ENCODE measurements around the gene NENF. TPM values are rescaled to one million over a fixed set of nuclear protein-coding genes. Genes with fewer than 3 reads are reported as not detected.
"Not testable (repeated sequence)": the region's sequence is repeated elsewhere in the genome, so short reads cannot be mapped to it uniquely, and the experiment has no call there.

Gene NENF
- 100 to 1,000 TPM in 1 of 4 donors, 10 to 100 TPM in 3; 42.8 to 113 (median 75.7) TPM for total RNA-seq

DNA sequence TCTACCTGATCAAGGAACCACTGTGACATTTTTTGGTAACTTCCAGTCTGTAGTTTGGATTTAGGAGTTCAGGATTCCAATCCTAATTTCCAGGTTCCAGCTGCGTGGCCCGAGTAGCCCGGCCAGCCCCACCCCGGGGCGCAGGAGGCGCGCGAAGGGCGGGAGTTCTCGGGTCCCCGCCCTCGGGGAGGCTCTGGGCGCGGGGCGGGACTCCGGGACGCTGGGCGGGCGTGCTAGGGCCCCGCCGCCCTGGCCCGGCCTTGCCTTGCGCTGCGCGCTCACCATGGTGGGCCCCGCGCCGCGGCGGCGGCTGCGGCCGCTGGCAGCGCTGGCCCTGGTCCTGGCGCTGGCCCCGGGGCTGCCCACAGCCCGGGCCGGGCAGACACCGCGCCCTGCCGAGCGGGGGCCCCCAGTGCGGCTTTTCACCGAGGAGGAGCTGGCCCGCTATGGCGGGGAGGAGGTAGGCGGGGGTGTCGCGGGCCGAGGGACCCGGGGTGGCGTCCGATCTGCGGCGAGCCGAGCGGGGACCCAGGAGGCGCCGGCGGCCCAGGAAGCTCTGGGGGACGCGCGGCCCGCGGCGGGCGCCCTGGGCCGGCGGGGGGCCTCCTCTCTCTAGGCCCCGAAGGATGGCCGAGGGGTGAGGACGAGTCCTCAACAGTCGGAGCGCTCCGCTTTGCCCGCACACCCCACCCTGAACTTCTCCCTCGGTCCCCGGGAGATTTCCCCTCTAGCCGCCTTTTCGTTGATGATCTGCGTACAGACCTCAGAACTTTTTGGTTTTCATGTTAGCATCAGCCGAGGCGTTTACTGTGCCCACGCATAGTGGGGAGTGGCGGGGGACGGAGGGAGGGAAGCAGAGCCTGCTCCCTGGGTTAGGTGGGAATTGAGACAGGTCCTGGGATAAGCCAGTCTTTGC lies at the start of gene NENF:
NENF (plus strand) TSS at position 260 of the 916 bp plus-strand sequence; CDS start at position 284, 24 bp downstream.
- peaks cover 0 to 43% (median 11%) of the 10 kb centered on the region in 3 donors for H3K4me1 ChIP-seq
- H3K27ac ChIP-seq, result peak within 1 kb of the TSS; percentile 88 to 95 (median 91)
- TF ChIP-seq EP300 (IDR thresholded peaks at IDR 0.05), result no peak
- TF ChIP-seq POLR2AphosphoS5 (IDR thresholded peaks at IDR 0.05), result peak; percentile 62
- TF ChIP-seq POLR2A (IDR thresholded peaks at IDR 0.05), result peak; percentile 75 to 91
- WGBS, 2 donors (ENCODE audit: low coverage in 1 of 2), result 0% methylated on average over 4 to 11 of the region's 86 CpGs
- ATAC-seq, result peak; percentile 99
- H3K4me3 ChIP-seq, result peak within 1 kb of the TSS; percentile 89 to 91
- no peaks in the 10 kb centered on the region for H3K27me3 ChIP-seq
- no peaks in the 10 kb centered on the region for H3K9me3 ChIP-seq
- no peaks in the 10 kb centered on the region for H3K36me3 ChIP-seq

- no peak for ATAC-seq
- H3K27me3 ChIP-seq, result no peaks in the 10 kb centered on the region
- peaks cover 0 to 47% of the 10 kb centered on the region in 2 donors for H3K36me3 ChIP-seq
- H3K9me3 ChIP-seq, result peaks cover 0 to 8% (median 0%) of the 10 kb centered on the region in 3 donors
- H3K4me1 ChIP-seq, result no peaks in the 10 kb centered on the region
- H3K27ac ChIP-seq, result no peak overlapping the region
- no peak overlapping the region for H3K4me3 ChIP-seq
- no CpG with 5 or more reads among the region's 1 CpG for WGBS, 2 donors (ENCODE audit: low coverage in 1 of 2)
- TF ChIP-seq, protein P1, sequence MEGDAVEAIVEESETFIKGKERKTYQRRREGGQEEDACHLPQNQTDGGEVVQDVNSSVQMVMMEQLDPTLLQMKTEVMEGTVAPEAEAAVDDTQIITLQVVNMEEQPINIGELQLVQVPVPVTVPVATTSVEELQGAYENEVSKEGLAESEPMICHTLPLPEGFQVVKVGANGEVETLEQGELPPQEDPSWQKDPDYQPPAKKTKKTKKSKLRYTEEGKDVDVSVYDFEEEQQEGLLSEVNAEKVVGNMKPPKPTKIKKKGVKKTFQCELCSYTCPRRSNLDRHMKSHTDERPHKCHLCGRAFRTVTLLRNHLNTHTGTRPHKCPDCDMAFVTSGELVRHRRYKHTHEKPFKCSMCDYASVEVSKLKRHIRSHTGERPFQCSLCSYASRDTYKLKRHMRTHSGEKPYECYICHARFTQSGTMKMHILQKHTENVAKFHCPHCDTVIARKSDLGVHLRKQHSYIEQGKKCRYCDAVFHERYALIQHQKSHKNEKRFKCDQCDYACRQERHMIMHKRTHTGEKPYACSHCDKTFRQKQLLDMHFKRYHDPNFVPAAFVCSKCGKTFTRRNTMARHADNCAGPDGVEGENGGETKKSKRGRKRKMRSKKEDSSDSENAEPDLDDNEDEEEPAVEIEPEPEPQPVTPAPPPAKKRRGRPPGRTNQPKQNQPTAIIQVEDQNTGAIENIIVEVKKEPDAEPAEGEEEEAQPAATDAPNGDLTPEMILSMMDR (IDR thresholded peaks at IDR 0.05), result no peak
- no peak for TF ChIP-seq EP300 (IDR thresholded peaks at IDR 0.05)
- no peak for TF ChIP-seq POLR2AphosphoS5 (IDR thresholded peaks at IDR 0.05)
These were observed 46.7 kb upstream of the NENF start for GRCh38 chr1:212386029-212386428.

DNA sequence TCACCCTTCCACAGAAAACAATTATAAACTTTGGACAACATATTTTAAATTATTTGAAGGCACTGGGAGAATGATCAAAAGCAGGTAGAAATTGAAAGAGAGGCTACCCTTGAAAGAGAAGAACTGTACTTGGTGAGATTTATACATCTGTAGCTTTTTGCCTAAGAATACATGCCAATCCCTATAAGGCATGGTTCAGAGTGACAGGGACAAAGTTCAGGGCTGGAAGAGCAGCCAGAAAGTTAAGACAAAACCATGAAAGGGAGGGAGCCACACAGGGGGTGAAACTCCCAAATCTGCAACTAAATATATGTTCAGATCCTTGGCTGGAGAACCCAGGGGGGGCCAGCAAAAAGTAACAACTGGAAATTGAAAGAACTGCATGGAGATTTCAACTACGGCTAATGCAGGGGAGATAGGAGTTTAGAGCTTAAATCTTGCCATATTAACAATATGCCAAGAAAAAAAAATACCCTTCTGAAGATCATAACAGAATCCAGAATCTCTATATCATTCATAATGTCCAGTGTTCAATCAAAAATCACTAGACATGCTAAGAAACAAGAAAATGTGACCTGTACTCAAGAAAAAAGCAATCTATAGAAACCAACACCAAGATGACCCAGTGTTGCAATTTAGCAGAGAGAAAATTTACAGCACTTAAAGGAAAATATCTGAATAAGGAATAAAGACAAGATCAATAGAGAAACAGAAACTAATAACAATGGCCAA lies 43.6 kb upstream of the NENF start:
- no peak overlapping the region for H3K4me3 ChIP-seq
- no peaks in the 10 kb centered on the region for H3K27me3 ChIP-seq
- TF ChIP-seq, protein P1 (IDR thresholded peaks at IDR 0.05), result no peak
- TF ChIP-seq POLR2AphosphoS5 (IDR thresholded peaks at IDR 0.05) (no peak), POLR2A (IDR thresholded peaks at IDR 0.05) (no peak), EP300 (IDR thresholded peaks at IDR 0.05) (no peak)
- H3K9me3 ChIP-seq, result peaks cover 0 to 9% (median 0%) of the 10 kb centered on the region in 3 donors
- WGBS, 2 donors (ENCODE audit: low coverage in 1 of 2), result 100% methylated on average over 1 of the region's 1 CpG
- no peak overlapping the region for H3K27ac ChIP-seq
- no peak for ATAC-seq
- H3K36me3 ChIP-seq, result peaks cover 0 to 29% of the 10 kb centered on the region in 2 donors
- H3K4me1 ChIP-seq, result no peaks in the 10 kb centered on the region

DNA sequence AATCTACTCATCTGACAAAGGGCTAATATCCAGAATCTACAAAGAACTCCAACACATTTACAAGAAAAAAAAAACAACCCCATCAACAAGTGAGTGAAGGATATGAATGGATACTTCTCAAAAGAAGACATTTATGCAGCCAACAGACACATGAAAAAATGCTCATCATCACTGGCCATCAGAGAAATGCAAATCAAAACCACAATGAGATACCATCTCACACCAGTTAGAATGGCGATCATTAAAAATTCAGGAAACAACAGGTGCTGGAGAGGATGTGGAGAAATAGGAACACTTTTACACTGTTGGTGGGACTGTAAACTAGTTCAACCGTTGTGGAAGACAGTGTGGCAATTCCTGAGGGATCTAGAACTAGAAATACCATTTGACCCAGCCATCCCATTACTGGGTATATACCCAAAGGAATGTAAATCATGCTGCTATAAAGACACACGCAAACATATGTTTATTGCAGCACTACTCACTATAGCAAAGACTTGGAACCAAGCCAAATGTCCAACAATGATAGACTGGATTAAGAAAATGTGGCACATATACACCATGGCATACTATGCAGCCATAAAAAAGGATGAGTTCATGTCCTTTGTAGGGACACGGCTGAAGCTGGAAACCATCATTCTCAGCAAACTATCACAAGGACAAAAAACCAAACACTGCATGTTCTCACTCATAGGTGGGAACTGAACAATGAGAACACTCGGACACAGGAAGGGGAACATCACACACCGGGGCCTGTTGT lies 36.9 kb upstream of the NENF start:
- H3K27me3 ChIP-seq, H3K27ac ChIP-seq, H3K4me1 ChIP-seq, H3K36me3 ChIP-seq, ATAC-seq, H3K4me3 ChIP-seq: not testable (repeated sequence)
- peaks cover 0 to 22% (median 0%) of the 10 kb centered on the region in 3 donors for H3K9me3 ChIP-seq
- WGBS, 2 donors (ENCODE audit: low coverage in 1 of 2), result 91 to 100% methylated on average over 2 to 6 of the region's 6 CpGs

DNA sequence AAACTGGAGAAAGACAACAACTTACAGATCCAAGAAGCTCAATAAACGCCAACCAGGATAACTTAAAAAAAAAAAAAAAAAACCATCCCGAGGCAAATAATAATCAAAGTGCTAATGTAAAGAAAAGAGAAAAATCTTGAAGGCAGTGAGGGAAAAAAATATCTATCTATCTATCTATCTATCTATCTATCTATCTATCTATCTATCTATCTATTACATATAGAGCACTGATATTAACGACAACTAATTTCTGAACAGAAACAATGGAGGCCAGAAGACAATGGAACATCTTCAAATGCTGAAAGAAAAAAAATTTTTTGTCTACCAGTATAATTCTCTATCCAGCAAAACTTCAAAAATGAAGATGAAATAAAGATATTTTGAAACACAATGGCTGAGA lies 36.1 kb upstream of the NENF start:
- H3K9me3 ChIP-seq, result peaks cover 0 to 19% (median 0%) of the 10 kb centered on the region in 3 donors
- WGBS, 2 donors (ENCODE audit: low coverage in 1 of 2), result 98 to 100% methylated on average over 1 to 3 of the region's 3 CpGs
- no peaks in the 10 kb centered on the region for H3K36me3 ChIP-seq
- H3K27ac ChIP-seq, result no peak overlapping the region
- TF ChIP-seq EP300 (IDR thresholded peaks at IDR 0.05) (no peak), POLR2A (IDR thresholded peaks at IDR 0.05) (no peak), POLR2AphosphoS5 (IDR thresholded peaks at IDR 0.05) (no peak)
- TF ChIP-seq, protein P1 (IDR thresholded peaks at IDR 0.05), result no peak
- no peak for ATAC-seq
- H3K4me1 ChIP-seq, result no peaks in the 10 kb centered on the region
- H3K4me3 ChIP-seq, result no peak overlapping the region
- H3K27me3 ChIP-seq, result no peaks in the 10 kb centered on the region
